Measurements from ENCODE around the gene RFNG.

The RFNG gene

DNA sequence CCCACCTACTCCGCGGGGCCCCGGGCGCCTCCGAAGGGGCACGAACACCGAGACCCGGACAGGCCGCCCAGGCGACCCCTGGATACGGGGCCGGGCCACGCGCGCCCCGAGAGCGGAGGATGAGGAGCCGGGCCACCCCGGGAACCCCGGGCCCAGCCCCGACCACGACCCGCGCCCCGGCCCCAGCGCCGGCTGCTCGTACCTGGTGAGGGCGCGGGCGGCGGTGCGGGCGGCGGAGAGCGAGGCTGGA is 46.2 kb upstream of the RFNG start:
- peaks cover 54% of the 10 kb centered on the region for H3K4me1 ChIP-seq (ENCODE audit: insufficient read depth, insufficient read length)
- peaks cover 51% of the 10 kb centered on the region for H3K36me3 ChIP-seq (ENCODE audit: insufficient read depth, insufficient read length, low read length)
- TF ChIP-seq YY1 (IDR thresholded peaks at IDR 0.05; ENCODE audit: insufficient read depth, insufficient read length) (no peak), SUZ12 (IDR thresholded peaks at IDR 0.05; ENCODE audit: extremely low read depth, insufficient read depth, insufficient read length) (no peak), ZNF274 (IDR thresholded peaks at IDR 0.05; ENCODE audit: low read depth, low read length) (no peak)
- no peaks in the 10 kb centered on the region for H3K9me3 ChIP-seq (ENCODE audit: insufficient read depth, low read length)
- no peaks in the 10 kb centered on the region for H3K27me3 ChIP-seq (ENCODE audit: insufficient read depth, insufficient read length)
- peak overlapping the region; percentile 98 for H3K9ac ChIP-seq (ENCODE audit: insufficient read length, low read depth)
- H3K4me3 ChIP-seq (ENCODE audit: insufficient read length, low read depth): peak overlapping the region; percentile 99
- no peak for DNase-seq (ENCODE audit: low read depth, low spot score)

DNA sequence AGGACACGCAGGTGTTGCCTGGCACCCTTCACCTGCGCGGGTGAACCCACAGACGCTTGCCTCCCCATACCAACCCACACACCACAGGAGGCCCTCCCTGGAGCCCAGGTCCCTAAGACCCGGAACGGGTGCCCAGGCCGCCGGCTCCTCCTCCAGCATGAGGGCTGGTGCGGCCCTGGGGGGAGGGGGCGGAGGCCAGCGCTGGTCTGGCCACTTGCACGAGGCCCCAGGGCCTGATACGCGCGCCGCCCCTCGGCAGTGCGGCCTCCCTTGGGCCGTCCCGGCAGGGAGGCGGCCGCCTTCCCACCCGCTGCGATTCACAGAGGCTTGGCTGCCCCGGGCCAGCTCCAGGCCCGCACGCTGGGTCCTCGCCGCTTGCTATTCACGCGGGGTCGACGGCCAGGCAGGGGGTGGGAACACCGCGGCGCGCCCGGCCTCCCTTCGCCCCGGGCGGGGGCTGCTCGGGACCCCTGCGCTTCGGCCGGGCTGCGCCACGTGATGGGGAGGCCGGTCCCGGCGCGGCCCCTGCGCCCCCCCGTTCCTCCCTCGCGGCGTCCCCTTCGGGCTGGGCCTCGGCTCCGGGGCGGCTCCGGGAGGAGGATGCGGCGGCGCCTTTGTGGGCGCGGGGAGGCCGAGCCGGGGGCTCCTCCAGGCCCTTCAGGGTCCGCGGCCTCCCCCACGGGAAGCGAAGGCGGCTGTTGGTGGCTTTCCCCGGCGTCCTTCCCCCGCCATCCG is 45.7 kb upstream of the RFNG start:
- DNase-seq (ENCODE audit: low read depth, low spot score): no peak
- H3K36me3 ChIP-seq (ENCODE audit: insufficient read depth, insufficient read length, low read length): peaks cover 55% of the 10 kb centered on the region
- peak overlapping the region; percentile 99 for H3K4me3 ChIP-seq (ENCODE audit: insufficient read length, low read depth)
- H3K9me3 ChIP-seq (ENCODE audit: insufficient read depth, low read length): no peaks in the 10 kb centered on the region
- H3K27me3 ChIP-seq (ENCODE audit: insufficient read depth, insufficient read length): no peaks in the 10 kb centered on the region
- peak overlapping the region; percentile 98 for H3K9ac ChIP-seq (ENCODE audit: insufficient read length, low read depth)
- H3K4me1 ChIP-seq (ENCODE audit: insufficient read depth, insufficient read length): peaks cover 52% of the 10 kb centered on the region
- TF ChIP-seq ZNF274 (IDR thresholded peaks at IDR 0.05; ENCODE audit: low read depth, low read length) (no peak), SUZ12 (IDR thresholded peaks at IDR 0.05; ENCODE audit: extremely low read depth, insufficient read depth, insufficient read length) (no peak), YY1 (IDR thresholded peaks at IDR 0.05; ENCODE audit: insufficient read depth, insufficient read length) (no peak)

DNA sequence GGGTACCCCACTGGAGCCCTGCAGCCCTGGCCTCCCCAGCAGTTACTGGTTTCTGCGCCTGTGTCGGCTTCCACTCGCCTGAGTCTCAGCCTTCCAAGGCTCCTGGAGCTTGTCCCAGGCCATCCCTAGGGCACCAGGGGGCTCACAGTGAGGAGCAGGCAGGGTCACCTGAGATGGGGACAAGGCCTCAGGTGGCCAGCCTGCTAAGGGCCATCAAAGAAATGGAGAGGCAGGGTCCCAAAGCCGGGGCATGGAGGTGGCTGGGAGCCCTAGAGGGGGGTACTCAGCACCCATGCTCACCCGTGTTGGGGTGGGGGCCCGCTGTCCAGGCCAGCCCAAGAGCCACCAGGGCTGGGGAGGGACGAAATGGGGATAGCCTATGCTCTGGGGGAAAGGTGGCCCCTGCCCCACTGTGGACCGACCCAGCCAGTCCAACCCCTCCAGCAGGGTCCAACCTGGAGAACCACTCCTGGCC is 45.1 kb upstream of the RFNG start:
- no peaks in the 10 kb centered on the region for H3K9me3 ChIP-seq (ENCODE audit: insufficient read depth, low read length)
- H3K4me1 ChIP-seq (ENCODE audit: insufficient read depth, insufficient read length): peaks cover 47% of the 10 kb centered on the region
- no peak for DNase-seq (ENCODE audit: low read depth, low spot score)
- TF ChIP-seq YY1 (IDR thresholded peaks at IDR 0.05; ENCODE audit: insufficient read depth, insufficient read length) (no peak), ZNF274 (IDR thresholded peaks at IDR 0.05; ENCODE audit: low read depth, low read length) (no peak), SUZ12 (IDR thresholded peaks at IDR 0.05; ENCODE audit: extremely low read depth, insufficient read depth, insufficient read length) (no peak)
- no peaks in the 10 kb centered on the region for H3K27me3 ChIP-seq (ENCODE audit: insufficient read depth, insufficient read length)
- peak overlapping the region; percentile 99 for H3K4me3 ChIP-seq (ENCODE audit: insufficient read length, low read depth)
- peaks cover 57% of the 10 kb centered on the region for H3K36me3 ChIP-seq (ENCODE audit: insufficient read depth, insufficient read length, low read length)
- peak overlapping the region; percentile 98 for H3K9ac ChIP-seq (ENCODE audit: insufficient read length, low read depth)

DNA sequence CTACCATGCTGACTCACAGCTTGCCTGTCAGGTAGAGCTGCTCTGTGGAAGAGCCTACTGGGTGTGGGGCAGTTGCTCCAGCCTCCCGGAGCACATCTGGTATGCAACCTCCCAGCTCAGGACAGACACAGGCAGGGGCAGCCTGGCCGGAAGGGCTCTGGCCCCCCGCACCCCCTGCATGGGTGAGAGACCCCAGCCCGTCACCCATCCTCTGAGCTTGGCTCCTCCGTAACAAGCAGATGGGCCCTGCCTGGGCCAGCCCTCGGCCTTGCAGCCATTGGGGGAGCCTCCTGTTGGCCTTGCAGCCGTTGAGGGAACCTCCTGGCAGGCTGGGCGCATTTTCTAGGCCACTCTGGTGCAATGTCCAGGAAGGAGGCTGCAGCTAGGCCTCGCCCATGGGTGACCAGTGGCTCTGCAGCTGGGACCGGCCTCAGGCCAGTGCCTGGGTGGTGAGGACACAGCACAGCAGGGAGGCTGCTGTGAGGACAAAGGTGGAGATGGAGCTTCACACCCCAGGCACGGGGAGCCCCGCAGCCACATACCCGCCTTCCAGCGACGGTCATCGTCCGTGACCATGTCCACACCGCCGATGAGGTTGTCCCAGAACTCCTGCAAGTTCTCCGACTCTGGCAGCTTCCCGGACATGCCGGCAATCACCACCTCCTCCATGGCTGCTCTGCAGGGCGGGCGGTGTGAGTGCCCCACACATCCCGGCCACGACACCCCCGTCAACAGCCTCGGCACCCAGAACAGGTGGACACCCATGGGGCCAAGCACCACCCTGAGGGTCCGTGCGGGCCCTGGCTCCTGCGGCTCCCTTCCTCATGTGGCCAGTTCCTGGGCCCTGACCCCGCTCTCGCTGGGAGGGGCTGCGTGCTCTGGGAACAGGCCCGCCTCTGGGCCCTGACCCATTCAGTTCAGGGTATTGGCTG is 44.4 kb upstream of the RFNG start:
- TF ChIP-seq SUZ12 (IDR thresholded peaks at IDR 0.05; ENCODE audit: extremely low read depth, insufficient read depth, insufficient read length): no peak
- TF ChIP-seq ZNF274 (IDR thresholded peaks at IDR 0.05; ENCODE audit: low read depth, low read length): no peak
- TF ChIP-seq YY1 (IDR thresholded peaks at IDR 0.05; ENCODE audit: insufficient read depth, insufficient read length): no peak
- Histone ChIP-seq H3K9ac (ENCODE audit: insufficient read length, low read depth) (peak overlapping the region; percentile 98), H3K4me3 (ENCODE audit: insufficient read length, low read depth) (peak overlapping the region; percentile 99), H3K27me3 (ENCODE audit: insufficient read depth, insufficient read length) (no peaks in the 10 kb centered on the region), H3K36me3 (ENCODE audit: insufficient read depth, insufficient read length, low read length) (peaks cover 57% of the 10 kb centered on the region), H3K4me1 (ENCODE audit: insufficient read depth, insufficient read length) (peaks cover 42% of the 10 kb centered on the region), H3K9me3 (ENCODE audit: insufficient read depth, low read length) (no peaks in the 10 kb centered on the region)
- no peak for DNase-seq (ENCODE audit: low read depth, low spot score)

DNA sequence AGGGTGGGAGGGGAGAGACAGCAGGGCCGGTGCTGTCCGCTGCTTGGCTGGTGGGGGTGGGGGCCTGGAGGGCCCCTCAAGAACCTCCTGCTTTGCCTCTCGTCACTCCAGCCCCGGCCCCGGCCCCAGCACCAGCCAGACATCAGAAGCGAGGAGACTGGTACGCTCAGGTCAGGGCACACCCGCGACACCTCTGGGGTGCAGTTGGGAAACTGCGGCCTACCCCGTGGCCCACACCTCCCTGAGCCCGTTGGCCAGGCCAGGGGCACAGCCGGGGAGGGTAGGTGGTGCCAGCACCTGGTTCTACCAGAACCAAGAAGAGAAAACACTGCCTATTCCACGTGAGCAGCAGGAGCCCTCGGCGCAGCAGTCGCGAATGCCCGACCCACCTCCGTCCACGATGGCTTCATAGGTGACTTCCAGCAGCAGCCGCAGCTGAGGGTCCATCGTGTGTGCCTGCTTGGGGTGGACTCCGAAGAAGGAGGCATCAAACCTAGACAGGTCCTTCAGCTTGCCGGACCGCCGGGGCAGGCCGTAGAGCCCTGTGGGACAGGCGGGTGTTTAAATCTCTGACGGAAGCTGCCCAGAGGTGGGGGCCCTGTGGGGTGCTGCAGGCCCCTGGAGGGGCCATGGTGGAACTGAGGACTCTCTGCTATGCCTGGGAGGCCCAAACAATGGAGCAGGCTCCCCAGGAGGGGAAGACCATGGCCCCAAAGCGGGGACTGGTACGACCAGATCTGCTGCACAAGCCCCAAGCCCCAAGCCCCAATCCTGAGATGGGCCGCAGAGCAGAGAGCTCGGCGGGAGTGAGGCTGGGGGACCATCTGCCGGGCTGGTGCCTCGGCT is 43.5 kb upstream of the RFNG start:
- no peak for TF ChIP-seq YY1 (IDR thresholded peaks at IDR 0.05; ENCODE audit: insufficient read depth, insufficient read length)
- TF ChIP-seq ZNF274 (IDR thresholded peaks at IDR 0.05; ENCODE audit: low read depth, low read length): no peak
- no peak for TF ChIP-seq SUZ12 (IDR thresholded peaks at IDR 0.05; ENCODE audit: extremely low read depth, insufficient read depth, insufficient read length)
- Histone ChIP-seq H3K4me3 (ENCODE audit: insufficient read length, low read depth) (peak overlapping the region; percentile 99), H3K9me3 (ENCODE audit: insufficient read depth, low read length) (no peaks in the 10 kb centered on the region), H3K36me3 (ENCODE audit: insufficient read depth, insufficient read length, low read length) (peaks cover 65% of the 10 kb centered on the region), H3K4me1 (ENCODE audit: insufficient read depth, insufficient read length) (peaks cover 38% of the 10 kb centered on the region), H3K9ac (ENCODE audit: insufficient read length, low read depth) (peak overlapping the region; percentile 98), H3K27me3 (ENCODE audit: insufficient read depth, insufficient read length) (no peaks in the 10 kb centered on the region)
- DNase-seq (ENCODE audit: low read depth, low spot score): no peak

DNA sequence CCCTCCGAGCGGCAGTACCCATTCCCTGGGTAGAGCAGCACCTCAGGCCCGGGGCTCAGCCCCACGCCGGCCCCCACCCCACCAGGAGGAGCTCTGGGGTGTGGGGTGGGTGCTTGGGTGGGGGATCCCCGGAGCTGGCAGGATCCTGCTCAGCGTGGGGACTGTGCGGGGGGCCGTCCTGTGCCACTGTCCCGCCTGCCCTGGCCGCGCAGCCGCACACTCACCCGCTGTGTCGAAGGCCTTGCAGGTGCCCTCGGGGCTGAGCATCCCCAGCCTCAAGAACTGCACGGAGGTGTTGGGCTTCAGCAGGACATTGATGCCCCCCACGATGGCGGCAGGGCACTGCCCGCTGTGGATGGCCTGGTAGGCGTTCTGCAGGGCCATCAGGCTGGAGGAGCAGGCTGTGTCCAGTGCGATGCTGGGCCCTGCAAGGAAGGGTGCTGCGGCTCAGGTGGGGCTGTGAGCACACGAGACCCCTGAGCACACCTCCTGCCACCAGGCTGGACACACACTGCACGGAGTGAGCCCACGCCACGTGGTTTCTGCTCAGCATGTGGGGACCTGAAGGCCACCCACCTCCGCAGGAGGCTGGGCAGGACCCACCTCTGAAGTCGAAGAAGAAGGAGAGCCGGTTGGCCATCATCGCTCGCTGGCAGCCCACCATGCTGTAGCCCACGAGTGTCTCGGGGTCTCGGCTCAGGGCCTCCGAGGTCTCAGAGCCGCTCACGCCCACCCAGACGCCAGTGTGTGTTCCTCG is 41.6 kb upstream of the RFNG start:
- TF ChIP-seq SUZ12 (IDR thresholded peaks at IDR 0.05; ENCODE audit: extremely low read depth, insufficient read depth, insufficient read length): no peak
- TF ChIP-seq ZNF274 (IDR thresholded peaks at IDR 0.05; ENCODE audit: low read depth, low read length): no peak
- TF ChIP-seq YY1 (IDR thresholded peaks at IDR 0.05; ENCODE audit: insufficient read depth, insufficient read length): no peak
- H3K9me3 ChIP-seq (ENCODE audit: insufficient read depth, low read length): no peaks in the 10 kb centered on the region
- H3K4me1 ChIP-seq (ENCODE audit: insufficient read depth, insufficient read length): peaks cover 34% of the 10 kb centered on the region
- peak overlapping the region; percentile 56 for H3K9ac ChIP-seq (ENCODE audit: insufficient read length, low read depth)
- H3K36me3 ChIP-seq (ENCODE audit: insufficient read depth, insufficient read length, low read length): peaks cover 85% of the 10 kb centered on the region
- no peak for DNase-seq (ENCODE audit: low read depth, low spot score)
- H3K27me3 ChIP-seq (ENCODE audit: insufficient read depth, insufficient read length): no peaks in the 10 kb centered on the region
- H3K4me3 ChIP-seq (ENCODE audit: insufficient read length, low read depth): no peak overlapping the region
